Adrenal gland (tissue), 12 donors: ENCODE measurements around the gene CACNG7. TPM values are rescaled to one million over a fixed set of nuclear protein-coding genes. Genes with fewer than 3 reads are reported as not detected.

ENCODE experiments used
- DNase-seq, 7 donors: peaks; one replicate each; pipeline ENCODE4 v3.0.0-alpha.2; 2019 to 2020
- H3K27ac ChIP-seq, 5 donors: fragments of 200-600 bp; sonication (generic) in 4 of 5; 1 replicate in 3 of 5; 2 replicates in 2 of 5; pipeline versions ENCODE4 v1.5.1 to v1.8.0; 2016 to 2020; ENCODE audit warnings: mild to moderate bottlenecking in 1 of 5
- H3K27me3 ChIP-seq: fragments of 200-600 bp; 2 replicates; pipeline ENCODE4 v1.8.0; 2021
- H3K36me3 ChIP-seq, 2 donors: fragments of 200-600 bp; replicated peaks in 1 of 2; 1 replicate in 1 of 2; 2 replicates in 1 of 2; pipeline versions ENCODE4 v1.5.1 to v1.8.0; 2018 to 2022
- H3K4me1 ChIP-seq, 2 donors: fragments of 200-600 bp; replicated peaks in 1 of 2; 1 replicate in 1 of 2; 2 replicates in 1 of 2; pipeline versions ENCODE4 v1.5.1 to v1.8.0; 2018 to 2021
- H3K4me3 ChIP-seq, 4 donors: fragments of 200-600 bp; sonication (generic) in 3 of 4; one replicate each; pipeline ENCODE4 v1.5.1; 2016 to 2018
- H3K9me3 ChIP-seq, 3 donors: fragments of 200-600 bp; sonication (generic) in 1 of 3; replicated peaks in 1 of 3; 1 replicate in 2 of 3; 2 replicates in 1 of 3; pipeline versions ENCODE4 v1.5.1 to v1.8.0; 2016 to 2021
- POLR2A ChIP-seq, 2 donors: fragments of 450-650 bp; IDR thresholded peaks; one replicate each; pipeline ENCODE4 v1.6.1; 2017; ENCODE audit warnings: antibody characterized with exemption in 2 of 2, mild to moderate bottlenecking in 2 of 2, moderate library complexity in 1 of 2
- WGBS, 4 donors: extraction: QIAGEN DNeasy Blood & Tissue Kit in 2 of 4; methylation state at CpG; one replicate each; pipeline versions ENCODE4 v1.1.5 to v1.1.7; 2013 to 2017; 5-methylcytosine and 5-hydroxymethylcytosine counted together
- intact Hi-C, 2 donors: fragments of 100-400 bp; cut with DNase I; formaldehyde crosslinking; loops; one replicate each; pipeline versions ENCODE4 v1.14.1 to v1.15.0; 2022 to 2023
- polyA plus RNA-seq, 3 donors: library from polyadenylated mRNA; stranded (reverse); fragments of 200-250 nt in 2 of 3; fragments of 350-450 nt in 1 of 3; fragmentation: Illumina TruSeq in 1 of 3; extraction: RNeasy Lipid Tissue Mini Kit (QIAGEN cat#74804) in 1 of 3; gene quantifications; one replicate each; pipeline ENCODE4 v1.2.3, GENCODE V29; 2013 to 2014
- total RNA-seq, 9 donors: library from RNA; depleted of rRNA in 4 of 9; stranded (reverse); fragments of >200 nt in 4 of 9; fragments of 120-200 nt in 1 of 9; fragmentation: NEBNext Ultra II Directional in 1 of 9; extraction: Animal tissue kit (Norgen Biotek cat#: 25700) in 1 of 9; gene quantifications; one replicate each; pipeline versions ENCODE4 v1.1.0 to v1.2.4, GENCODE V29; 2013 to 2023
- TF ChIP-seq, protein P1 (sequence below), 6 experiments: fragments of 450-650 bp in 4 of 6; fragments of 200-600 bp in 2 of 6; sonication (generic) in 1 of 6; IDR thresholded peaks; 1 replicate in 5 of 6; 2 replicates in 1 of 6; pipeline versions ENCODE4 v1.5.1 to v1.8.0; 2016 to 2021; ENCODE audit warnings: antibody characterized with exemption in 6 of 6, mild to moderate bottlenecking in 2 of 6, moderate library complexity in 1 of 6
- donor health status: healthy with polysubstance abuse.
- donor health status: Bipolar disorder and iron deficiency.
- donor health status: DM: yes; HTN: yes; CAD: no.
- donor health status: DM: no; HTN: no; CAD: no.
- donor health status: DM: no; HTN: no; CAD: no.
- donor health status: DM: yes; HTN: yes; CAD: no.

The CACNG7 gene
- total and polyA plus RNA-seq, 12 donors = 0.09 to 1.4 (median 0.13) TPM; not detected in 7

- whole genome bisulfite sequencing, 4 donors = 2% methylated on average over 48 to 54 of the region's 61 CpGs; no CpG with 5 or more reads in 2 of the 4 donors
- intact Hi-C loops = no loop called here
- Histone ChIP-seq H3K4me1 (no peaks in the 10 kb centered on the region), H3K4me3 (peak overlapping the region in 1 of 4 donors; percentile 42), H3K36me3 (no peaks in the 10 kb centered on the region), H3K27me3 (peaks cover 54% of the 10 kb centered on the region), H3K27ac (no peak overlapping the region), H3K9me3 (no peaks in the 10 kb centered on the region)
- no peak for TF ChIP-seq POLR2A (IDR thresholded peaks at IDR 0.05)
- TF ChIP-seq, protein P1, sequence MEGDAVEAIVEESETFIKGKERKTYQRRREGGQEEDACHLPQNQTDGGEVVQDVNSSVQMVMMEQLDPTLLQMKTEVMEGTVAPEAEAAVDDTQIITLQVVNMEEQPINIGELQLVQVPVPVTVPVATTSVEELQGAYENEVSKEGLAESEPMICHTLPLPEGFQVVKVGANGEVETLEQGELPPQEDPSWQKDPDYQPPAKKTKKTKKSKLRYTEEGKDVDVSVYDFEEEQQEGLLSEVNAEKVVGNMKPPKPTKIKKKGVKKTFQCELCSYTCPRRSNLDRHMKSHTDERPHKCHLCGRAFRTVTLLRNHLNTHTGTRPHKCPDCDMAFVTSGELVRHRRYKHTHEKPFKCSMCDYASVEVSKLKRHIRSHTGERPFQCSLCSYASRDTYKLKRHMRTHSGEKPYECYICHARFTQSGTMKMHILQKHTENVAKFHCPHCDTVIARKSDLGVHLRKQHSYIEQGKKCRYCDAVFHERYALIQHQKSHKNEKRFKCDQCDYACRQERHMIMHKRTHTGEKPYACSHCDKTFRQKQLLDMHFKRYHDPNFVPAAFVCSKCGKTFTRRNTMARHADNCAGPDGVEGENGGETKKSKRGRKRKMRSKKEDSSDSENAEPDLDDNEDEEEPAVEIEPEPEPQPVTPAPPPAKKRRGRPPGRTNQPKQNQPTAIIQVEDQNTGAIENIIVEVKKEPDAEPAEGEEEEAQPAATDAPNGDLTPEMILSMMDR (IDR thresholded peaks at IDR 0.05) = no peak
- DNase-seq = no peak
Observed at GRCh38 chr19:53982611-53983010, 73.5 kb downstream of the CACNG7 start.

DNA sequence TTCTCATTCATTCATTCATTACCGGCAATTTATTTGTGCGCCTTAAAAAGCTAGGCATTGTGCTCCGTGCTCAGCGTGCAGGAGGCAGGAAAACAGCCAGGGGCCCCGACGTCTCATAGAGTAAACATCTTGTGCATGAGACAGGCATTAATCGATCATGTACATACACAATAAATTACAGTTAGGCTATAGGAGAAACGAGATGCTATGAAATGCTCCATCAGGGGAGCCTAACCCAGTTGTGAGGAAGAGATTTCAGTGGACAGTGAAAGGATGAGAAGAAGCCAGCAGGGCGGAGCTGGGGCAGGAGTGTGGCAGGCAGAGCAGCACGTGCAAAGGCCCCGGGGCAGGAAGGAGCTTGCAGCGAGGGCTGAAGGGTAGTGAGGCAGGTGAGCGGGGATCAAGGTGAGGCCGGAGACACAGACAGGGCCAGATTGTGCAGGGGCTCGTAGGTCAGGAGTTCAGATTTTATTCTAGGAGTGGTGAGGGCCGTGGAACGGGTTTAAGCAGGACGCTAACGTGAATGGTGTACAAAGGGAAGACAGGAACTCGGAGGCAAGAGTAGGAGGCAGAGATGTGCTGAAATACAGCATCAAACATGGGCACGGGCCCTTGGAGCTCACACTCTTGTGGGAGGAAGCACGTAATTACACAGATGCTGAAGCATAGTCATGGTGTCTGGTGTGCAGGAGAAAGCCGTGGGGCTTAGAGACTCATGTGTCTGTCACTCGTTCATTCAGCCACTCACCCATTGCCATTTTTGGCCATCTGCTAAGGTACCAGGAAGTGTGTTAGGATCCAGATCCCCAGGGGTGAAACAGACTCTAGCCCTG, 74.6 kb downstream of the CACNG7 start:
- no peaks in the 10 kb centered on the region for H3K4me1 ChIP-seq
- intact Hi-C loops = no loop called here
- H3K9me3 ChIP-seq = no peaks in the 10 kb centered on the region
- peaks cover 46% of the 10 kb centered on the region for H3K27me3 ChIP-seq
- no peak for DNase-seq
- TF ChIP-seq, protein P1 (IDR thresholded peaks at IDR 0.05) = no peak
- TF ChIP-seq POLR2A (IDR thresholded peaks at IDR 0.05) = no peak
- H3K36me3 ChIP-seq = no peaks in the 10 kb centered on the region
- no peak overlapping the region for H3K4me3 ChIP-seq
- 80 to 90% (median 84%) methylated on average over 24 of the region's 24 CpGs for WGBS, 4 donors
- no peak overlapping the region for H3K27ac ChIP-seq

GRCh38 chr19:53985863-53986262, 76.8 kb downstream of the CACNG7 start:
- WGBS, 4 donors = 74 to 82% (median 79%) methylated on average over 6 of the region's 6 CpGs
- peaks cover 28% of the 10 kb centered on the region for H3K27me3 ChIP-seq
- TF ChIP-seq POLR2A (IDR thresholded peaks at IDR 0.05) = no peak
- TF ChIP-seq, protein P1 (IDR thresholded peaks at IDR 0.05) = no peak
- H3K27ac ChIP-seq = no peak overlapping the region
- no peaks in the 10 kb centered on the region for H3K4me1 ChIP-seq
- intact Hi-C loops = no loop called here
- DNase-seq = no peak
- H3K9me3 ChIP-seq = no peaks in the 10 kb centered on the region
- no peaks in the 10 kb centered on the region for H3K36me3 ChIP-seq
- no peak overlapping the region for H3K4me3 ChIP-seq

GRCh38 chr19:53988981-53989380, 79.9 kb downstream of the CACNG7 start:
- Histone ChIP-seq H3K27ac (no peak overlapping the region), H3K4me3 (no peak overlapping the region), H3K27me3 (peaks cover 18% of the 10 kb centered on the region), H3K9me3 (no peaks in the 10 kb centered on the region), H3K36me3 (no peaks in the 10 kb centered on the region), H3K4me1 (peaks cover 0 to 4% of the 10 kb centered on the region in 2 donors)
- DNase-seq = no peak
- intact Hi-C loops = no loop called here
- 82 to 87% (median 84%) methylated on average over 6 of the region's 6 CpGs for WGBS, 4 donors
- TF ChIP-seq POLR2A (IDR thresholded peaks at IDR 0.05) = no peak
- TF ChIP-seq, protein P1 (IDR thresholded peaks at IDR 0.05) = no peak
